Endothelial cell of umbilical vein (primary cell): Measurements from ENCODE around the gene LECT2.

ENCODE experiments used
- POLR2A ChIP-seq: IDR thresholded peaks from 2 replicates; pipeline ENCODE4 v1.6.1; 2012; ENCODE audit warnings: low read depth, mild to moderate bottlenecking, control low read depth, low read length
- POLR2AphosphoS5 ChIP-seq: IDR thresholded peaks from 2 replicates; pipeline ENCODE4 v1.6.1; 2012; ENCODE audit warnings: low read depth, mild to moderate bottlenecking, control low read depth, low read length, moderate library complexity; ENCODE audit not compliant: insufficient read depth
- TF ChIP-seq, protein P1 (sequence below), 2 donors: IDR thresholded peaks; 1 replicate in 1 of 2; 2 replicates in 1 of 2; pipeline ENCODE4 v1.5.1; 2011; ENCODE audit warnings: low read length in 2 of 2, mild to moderate bottlenecking in 2 of 2, moderate library complexity in 2 of 2, control low read depth in 1 of 2, inconsistent platforms in 1 of 2, low read depth in 1 of 2; ENCODE audit not compliant: insufficient read depth in 1 of 2; ENCODE audit errors: extremely low read depth in 1 of 2

DNA sequence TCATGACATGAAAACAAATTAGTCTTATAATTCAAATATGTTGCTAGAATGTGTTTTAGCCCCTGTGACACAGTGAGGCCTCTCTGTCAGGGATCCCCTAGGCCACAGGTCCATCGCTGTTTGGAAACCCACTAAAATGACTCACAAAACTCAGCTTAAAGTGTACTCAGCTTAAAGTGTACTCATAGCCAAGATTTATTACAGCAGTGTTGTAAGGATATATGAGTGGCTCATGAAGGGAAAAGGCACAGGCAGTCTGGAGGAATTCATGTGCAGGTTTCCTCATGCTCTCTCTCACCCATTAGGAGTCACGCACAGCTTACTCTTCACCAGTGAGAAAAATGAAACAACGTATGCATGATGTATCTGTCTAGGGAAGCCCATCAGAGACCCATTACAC lies 49.7 kb upstream of the LECT2 start:
- TF ChIP-seq, protein P1, sequence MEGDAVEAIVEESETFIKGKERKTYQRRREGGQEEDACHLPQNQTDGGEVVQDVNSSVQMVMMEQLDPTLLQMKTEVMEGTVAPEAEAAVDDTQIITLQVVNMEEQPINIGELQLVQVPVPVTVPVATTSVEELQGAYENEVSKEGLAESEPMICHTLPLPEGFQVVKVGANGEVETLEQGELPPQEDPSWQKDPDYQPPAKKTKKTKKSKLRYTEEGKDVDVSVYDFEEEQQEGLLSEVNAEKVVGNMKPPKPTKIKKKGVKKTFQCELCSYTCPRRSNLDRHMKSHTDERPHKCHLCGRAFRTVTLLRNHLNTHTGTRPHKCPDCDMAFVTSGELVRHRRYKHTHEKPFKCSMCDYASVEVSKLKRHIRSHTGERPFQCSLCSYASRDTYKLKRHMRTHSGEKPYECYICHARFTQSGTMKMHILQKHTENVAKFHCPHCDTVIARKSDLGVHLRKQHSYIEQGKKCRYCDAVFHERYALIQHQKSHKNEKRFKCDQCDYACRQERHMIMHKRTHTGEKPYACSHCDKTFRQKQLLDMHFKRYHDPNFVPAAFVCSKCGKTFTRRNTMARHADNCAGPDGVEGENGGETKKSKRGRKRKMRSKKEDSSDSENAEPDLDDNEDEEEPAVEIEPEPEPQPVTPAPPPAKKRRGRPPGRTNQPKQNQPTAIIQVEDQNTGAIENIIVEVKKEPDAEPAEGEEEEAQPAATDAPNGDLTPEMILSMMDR (IDR thresholded peaks at IDR 0.05; ENCODE audit: extremely low read depth in 1 of 2, insufficient read depth in 1 of 2, low read depth in 1 of 2, low read length in 2 of 2): no peak
- TF ChIP-seq POLR2AphosphoS5: no peak
- no peak for TF ChIP-seq POLR2A
